Measurements from ENCODE around the gene ITGAL.
A peak's percentile ranks its signal among the peaks of the same experiment; 100 is the strongest.
"Not testable (repeated sequence)": the region's sequence is repeated elsewhere in the genome, so short reads cannot be mapped to it uniquely, and the experiment has no call there.

ITGAL gene

DNA sequence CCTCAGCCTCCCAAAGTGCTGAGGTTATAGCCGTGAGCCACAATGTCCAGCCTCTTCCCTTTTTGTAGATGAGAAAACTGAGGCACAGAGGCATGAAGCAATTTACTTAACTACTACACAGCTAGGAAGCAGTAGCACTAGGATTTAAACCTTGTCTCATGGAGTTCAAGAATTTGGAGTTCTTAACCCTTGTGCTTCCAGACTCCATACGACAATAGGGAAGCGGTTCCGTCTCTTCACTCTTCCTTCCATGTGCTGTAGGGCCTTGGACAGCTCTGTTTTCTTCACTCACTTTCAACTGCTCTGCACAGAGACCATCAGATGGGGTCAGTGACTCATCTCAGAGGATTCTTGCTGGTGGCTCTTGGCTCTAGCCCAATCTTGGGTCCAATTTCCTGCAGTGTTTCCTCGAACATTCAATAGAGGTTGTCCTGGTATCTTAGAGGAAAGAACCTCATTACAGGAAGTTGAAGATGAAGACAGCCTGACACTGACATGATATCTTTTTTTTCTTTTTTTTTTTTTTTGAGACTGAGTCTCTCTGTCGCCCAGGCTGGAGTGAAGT, 19.3 kb downstream of the ITGAL start:
- DNase-seq (ENCODE audit: low spot score): peak; percentile 89

DNA sequence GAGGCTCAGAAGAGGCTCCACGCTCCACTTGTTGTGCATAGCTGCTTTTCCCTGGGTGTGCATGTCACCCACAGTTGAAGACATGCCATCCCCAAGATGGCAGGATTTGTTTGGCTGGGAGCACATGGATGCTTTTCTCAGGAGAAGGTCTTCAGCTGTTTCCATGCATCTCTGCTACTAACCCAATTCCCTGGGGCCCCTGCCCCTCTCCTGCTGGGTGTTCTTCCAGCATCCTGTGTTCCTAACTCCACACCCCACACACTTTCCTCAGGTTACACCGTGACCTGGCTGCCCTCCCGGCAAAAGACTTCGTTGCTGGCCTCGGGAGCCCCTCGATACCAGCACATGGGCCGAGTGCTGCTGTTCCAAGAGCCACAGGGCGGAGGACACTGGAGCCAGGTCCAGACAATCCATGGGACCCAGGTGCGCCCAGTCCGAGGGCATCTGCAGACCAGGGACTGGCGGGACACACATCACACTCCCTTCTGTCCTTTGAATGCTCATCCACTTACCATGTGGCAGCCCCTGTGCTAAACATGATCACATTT, 21.5 kb downstream of the ITGAL start:
- no peak for DNase-seq (ENCODE audit: low spot score)

DNA sequence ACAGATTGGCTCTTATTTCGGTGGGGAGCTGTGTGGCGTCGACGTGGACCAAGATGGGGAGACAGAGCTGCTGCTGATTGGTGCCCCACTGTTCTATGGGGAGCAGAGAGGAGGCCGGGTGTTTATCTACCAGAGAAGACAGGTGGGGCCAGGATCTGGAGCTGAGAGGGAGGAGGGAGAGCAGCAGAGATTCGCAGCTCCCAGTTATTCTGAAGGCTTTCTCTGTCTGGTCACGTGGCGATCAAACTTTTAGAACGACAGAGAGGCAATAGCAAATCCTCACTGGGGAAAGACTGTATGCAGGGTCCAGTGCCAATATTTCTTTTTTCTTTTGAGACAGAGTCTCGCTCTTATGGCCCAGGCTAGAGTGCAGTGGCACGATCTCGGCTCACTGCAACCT, 22.2 kb downstream of the ITGAL start:
- DNase-seq (ENCODE audit: low spot score): no peak

DNA sequence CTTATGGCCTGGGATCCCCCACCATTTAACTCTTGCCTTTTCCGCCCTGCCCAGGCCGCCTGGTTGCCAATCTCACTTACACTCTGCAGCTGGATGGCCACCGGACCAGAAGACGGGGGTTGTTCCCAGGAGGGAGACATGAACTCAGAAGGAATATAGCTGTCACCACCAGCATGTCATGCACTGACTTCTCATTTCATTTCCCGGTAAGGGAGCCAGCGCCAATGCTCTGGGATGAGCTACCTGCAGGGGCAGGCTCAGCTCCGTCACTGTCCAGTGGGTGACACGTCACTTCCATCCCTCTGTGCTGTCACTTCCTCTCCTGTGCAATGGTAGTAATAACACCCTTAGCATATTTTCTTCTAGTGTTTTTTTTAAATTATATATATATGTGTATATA, 26.7 kb downstream of the ITGAL start:
- no peak for DNase-seq (ENCODE audit: low spot score)

DNA sequence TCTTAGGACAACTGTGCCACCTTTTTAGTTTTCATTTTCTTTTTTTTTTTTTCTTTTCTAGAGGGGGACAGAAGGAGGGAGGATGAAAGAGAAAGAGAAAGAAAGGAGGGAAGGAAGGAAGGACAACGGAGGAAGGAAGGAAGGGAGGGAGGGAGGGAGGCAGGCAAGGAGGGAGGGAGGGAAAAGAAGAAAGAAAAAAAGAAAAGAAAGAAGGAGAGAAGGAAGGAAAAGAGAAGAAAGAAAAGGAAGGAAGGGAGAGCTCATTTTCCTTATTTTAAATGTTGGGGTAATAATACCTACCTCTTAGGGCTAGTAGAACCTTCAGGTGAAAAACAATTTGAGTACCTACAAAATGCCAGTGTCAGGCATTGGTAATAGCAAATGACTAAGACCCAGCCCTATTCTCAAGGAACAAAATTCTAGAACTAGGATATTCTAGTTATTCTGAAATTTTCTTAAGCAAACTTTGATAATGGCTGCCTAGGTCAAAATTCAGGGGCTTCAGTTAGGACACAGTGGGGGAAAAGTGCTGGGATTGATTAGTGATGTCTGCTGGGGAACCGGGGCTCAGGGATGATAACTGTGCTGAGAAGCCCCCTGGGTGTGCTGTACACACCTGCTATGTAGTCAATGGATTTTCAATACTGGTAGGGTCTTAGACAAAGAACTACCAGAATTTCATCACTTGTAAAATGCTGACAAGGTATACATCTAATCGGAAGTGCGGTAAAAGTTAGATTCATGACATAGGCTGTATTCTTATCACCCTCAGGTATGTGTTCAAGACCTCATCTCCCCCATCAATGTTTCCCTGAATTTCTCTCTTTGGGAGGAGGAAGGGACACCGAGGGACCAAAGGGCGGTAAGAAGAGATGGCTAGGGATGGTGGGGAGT, 31.1 kb downstream of the ITGAL start:
- no peak for DNase-seq (ENCODE audit: low spot score)

DNA sequence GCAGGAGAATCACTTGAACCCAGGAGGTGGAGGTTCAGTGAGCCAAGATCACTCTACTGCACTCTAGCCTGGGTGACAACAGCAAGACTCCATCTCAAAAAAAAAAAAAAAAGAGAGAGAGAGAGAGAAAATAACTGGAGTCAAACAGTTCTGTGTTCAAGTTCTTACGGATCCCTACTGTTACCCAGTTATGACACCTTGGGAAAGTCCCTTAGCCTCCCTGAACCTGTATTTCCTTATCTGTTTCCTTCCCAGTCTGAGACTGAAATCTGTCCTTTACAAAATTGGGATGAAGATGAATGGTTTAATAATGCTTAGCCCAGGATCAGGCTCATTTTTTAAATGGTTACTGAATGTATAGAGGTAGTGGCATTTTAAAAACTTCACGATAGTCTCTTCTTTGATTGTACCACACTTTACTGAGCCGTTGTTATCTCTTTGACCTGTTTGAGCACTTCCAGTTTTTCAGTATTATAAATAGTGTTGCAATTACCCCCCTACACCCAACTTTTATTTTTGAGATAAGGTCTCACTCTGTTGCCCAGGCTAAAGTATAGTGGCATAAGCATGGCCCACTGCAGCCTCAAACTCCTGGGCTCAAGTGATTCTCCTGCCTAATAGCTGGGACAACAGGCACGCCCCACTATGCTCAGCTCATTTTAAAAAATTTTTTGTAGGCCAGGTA, 36.7 kb downstream of the ITGAL start:
- no peak for DNase-seq (ENCODE audit: low spot score)

DNA sequence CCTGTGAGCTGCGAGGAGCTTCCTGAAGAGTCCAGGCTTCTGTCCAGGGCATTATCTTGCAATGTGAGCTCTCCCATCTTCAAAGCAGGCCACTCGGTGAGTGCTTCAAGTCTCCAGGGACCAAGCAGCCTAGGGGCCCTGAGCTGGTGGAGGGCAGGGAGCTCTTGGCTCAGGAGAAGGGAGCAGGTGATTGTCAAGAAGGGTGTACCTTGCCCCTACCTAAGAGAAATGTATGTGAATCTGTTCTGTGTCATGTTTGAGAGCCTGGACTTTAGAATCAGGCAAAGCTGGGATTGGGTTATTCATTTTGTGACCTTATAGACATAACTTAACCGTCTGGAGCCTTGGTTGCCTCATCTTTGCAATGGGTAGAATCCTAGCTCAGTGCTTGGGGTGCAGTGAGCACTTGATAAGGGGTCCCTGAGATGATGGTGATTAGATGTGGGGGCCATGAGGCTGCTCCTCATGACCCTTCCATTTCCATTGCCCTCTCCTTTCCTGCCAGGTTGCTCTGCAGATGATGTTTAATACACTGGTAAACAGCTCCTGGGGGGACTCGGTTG, 37.9 kb downstream of the ITGAL start:
- no peak for DNase-seq (ENCODE audit: low spot score)

DNA sequence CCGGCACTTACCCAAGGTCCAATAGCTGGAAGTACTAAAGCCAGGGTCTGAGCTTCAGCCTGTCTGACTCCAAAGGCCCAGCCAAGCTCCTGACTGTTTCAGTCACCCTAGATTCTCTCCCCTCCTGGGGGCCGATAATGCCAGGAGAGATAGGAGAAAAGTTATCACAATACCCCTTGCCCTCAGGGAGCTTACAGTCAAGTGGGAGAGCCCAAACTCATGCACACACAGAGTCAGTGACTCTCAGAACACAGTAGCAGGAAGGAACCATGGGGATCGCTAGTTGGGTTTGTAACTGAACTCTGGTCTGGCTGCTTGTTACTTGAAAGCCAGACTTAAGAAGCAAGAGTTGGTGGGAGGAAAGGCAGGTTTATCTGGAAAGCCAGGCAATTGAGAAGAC, 39.0 kb downstream of the ITGAL start:
- DNase-seq (ENCODE audit: low spot score): no peak

DNA sequence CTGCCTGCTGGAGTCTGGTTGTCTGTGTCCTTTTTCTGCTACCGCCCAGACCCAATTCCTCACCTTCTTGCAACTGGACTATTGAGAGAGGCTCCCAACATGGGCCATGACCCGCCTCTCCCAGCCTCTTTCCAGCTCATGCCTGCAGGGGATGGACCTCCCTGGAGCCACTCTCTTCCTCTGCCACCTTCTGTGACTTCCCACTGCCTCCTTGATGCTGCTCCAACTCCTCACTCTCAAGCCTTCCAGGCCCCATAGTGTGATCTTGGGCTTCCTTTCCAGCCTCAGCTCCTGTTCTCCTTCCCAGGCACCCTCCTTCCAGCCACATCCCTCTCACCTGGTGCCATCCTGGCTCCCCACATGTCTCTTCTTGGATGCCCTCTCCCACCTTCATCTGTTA, 42.7 kb downstream of the ITGAL start:
- no peak for DNase-seq (ENCODE audit: low spot score)

DNA sequence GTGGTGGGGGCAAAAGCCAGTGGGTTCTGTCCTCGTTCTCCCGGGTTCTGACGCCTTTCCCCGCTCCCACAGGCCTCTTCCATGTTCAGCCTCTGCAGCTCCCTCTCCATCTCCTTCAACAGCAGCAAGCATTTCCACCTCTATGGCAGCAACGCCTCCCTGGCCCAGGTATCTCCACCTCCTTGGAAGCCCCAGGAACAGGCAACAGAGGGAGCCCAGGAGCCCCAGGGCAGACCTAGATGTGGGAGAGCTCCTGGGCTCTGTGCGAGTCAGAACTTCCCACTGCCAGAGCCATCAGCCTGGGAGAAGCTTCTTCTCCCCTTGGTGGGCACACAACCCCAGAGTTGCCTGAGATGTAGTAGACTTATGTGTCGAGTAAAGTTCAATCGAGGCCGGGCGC, 46.0 kb downstream of the ITGAL start:
- DNase-seq (ENCODE audit: low spot score): no peak

DNA sequence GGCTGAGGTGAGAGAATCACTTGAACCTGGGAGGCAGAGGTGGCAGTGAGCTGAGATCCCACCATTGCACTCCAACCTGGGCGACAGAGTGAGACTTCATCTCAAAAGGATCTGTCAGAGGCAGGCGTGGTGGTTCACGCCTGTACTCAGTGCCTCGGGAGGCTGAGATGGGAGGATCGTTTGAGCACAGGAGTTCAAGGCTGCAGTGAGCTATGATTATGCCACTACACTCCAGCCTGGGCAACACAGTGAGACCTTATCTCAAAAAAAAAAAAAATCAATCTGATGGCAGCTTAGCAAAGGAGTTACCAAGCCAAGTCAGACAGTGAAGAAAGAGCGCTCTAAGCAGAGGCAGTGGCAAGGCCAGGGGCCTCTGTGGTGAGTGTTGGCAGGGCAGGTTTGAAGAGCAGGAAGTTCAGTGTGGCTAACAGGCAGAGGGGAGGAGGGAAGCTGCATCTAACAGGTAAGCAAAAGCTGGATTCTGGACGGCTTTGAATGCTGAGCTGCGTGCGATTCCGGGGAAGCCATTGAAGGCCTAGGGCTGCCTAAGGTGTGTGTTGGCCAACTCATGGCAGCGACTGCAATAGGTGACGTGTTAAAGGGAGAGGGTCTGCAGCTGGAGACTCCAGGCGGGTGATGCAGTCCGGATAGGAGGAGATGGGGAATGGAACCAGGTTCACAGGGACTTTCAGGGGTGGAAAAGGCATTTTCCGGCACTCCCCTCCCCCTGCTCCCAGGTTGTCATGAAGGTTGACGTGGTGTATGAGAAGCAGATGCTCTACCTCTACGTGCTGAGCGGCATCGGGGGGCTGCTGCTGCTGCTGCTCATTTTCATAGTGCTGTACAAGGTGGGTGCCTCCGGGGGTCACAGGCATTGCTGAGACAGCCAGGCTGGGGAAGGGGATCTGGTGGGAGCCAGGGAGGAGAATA, 46.8 kb downstream of the ITGAL start:
- no peak for DNase-seq (ENCODE audit: low spot score)

DNA sequence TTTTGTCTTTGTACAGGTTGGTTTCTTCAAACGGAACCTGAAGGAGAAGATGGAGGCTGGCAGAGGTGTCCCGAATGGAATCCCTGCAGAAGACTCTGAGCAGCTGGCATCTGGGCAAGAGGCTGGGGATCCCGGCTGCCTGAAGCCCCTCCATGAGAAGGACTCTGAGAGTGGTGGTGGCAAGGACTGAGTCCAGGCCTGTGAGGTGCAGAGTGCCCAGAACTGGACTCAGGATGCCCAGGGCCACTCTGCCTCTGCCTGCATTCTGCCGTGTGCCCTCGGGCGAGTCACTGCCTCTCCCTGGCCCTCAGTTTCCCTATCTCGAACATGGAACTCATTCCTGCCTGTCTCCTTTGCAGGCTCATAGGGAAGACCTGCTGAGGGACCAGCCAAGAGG, 48.9 kb downstream of the ITGAL start:
- no peak for DNase-seq (ENCODE audit: low spot score)

DNA sequence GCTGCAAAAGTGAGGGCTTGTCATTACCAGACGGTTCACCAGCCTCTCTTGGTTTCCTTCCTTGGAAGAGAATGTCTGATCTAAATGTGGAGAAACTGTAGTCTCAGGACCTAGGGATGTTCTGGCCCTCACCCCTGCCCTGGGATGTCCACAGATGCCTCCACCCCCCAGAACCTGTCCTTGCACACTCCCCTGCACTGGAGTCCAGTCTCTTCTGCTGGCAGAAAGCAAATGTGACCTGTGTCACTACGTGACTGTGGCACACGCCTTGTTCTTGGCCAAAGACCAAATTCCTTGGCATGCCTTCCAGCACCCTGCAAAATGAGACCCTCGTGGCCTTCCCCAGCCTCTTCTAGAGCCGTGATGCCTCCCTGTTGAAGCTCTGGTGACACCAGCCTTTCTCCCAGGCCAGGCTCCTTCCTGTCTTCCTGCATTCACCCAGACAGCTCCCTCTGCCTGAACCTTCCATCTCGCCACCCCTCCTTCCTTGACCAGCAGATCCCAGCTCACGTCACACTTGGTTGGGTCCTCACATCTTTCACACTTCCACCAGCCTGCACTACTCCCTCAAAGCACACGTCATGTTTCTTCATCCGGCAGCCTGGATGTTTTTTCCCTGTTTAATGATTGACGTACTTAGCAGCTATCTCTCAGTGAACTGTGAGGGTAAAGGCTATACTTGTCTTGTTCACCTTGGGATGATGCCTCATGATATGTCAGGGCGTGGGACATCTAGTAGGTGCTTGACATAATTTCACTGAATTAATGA, 49.5 kb downstream of the ITGAL start:
- no peak for DNase-seq (ENCODE audit: low spot score)

DNA sequence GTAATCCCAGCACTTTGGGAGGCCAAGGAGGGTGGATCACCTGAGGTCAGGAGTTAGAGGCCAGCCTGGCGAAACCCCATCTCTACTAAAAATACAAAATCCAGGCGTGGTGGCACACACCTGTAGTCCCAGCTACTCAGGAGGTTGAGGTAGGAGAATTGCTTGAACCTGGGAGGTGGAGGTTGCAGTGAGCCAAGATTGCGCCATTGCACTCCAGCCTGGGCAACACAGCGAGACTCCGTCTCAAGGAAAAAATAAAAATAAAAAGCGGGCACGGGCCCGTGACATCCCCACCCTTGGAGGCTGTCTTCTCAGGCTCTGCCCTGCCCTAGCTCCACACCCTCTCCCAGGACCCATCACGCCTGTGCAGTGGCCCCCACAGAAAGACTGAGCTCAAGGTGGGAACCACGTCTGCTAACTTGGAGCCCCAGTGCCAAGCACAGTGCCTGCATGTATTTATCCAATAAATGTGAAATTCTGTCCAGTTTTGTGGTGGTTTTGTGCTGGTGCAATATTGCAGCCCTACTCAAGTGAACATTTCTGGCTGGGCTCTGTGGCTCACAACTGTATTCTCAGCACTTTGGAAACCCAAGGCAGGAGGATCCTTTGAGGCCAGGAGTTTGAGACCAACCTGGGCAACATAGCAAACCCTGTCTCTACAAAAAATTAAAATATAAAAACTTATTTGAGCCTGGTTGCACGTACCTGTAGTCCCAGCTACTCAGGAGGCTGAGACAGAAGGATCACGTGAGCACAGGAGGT, 50.3 kb downstream of the ITGAL start:
- DNase-seq (ENCODE audit: low spot score): not testable (repeated sequence)

DNA sequence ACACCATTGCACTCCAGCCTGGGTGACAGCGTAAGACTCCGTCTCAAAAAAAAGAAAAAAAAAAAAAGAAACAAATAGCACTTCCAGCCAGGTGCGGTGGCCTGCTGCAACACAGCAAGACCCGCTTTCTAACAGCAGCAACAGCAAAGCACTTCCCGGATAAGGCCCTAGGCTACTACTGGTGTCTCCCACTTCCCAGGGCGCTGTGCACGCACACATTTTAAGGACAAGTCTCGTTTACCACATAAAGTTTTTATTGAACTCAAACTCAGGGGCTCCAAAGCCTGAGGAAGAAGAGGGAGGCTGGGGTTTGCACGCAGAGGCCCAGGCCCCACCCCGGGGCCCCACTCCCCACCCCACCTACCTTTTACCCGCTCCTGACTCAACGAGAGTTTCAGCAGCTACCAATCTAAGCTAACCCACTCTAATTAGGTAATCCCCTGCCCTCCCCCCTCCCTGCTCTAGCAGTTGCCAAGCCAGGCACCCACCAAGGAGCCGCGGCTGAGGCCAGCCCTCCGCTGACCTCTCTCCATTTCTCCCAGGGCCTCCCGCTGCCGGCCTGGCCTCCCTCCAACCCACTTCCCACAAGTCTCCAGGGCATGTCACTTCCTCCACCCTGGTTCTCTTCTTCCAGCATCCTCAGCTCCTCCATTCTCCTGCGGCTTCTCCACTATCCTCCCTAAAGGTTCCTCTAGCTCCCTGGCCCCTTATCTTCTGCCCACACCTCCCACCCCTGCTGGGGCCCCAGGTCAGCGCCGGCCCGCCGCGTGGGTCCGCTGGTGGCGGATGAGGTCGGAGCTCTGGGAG, 51.4 kb downstream of the ITGAL start:
- no peak for DNase-seq (ENCODE audit: low spot score)

DNA sequence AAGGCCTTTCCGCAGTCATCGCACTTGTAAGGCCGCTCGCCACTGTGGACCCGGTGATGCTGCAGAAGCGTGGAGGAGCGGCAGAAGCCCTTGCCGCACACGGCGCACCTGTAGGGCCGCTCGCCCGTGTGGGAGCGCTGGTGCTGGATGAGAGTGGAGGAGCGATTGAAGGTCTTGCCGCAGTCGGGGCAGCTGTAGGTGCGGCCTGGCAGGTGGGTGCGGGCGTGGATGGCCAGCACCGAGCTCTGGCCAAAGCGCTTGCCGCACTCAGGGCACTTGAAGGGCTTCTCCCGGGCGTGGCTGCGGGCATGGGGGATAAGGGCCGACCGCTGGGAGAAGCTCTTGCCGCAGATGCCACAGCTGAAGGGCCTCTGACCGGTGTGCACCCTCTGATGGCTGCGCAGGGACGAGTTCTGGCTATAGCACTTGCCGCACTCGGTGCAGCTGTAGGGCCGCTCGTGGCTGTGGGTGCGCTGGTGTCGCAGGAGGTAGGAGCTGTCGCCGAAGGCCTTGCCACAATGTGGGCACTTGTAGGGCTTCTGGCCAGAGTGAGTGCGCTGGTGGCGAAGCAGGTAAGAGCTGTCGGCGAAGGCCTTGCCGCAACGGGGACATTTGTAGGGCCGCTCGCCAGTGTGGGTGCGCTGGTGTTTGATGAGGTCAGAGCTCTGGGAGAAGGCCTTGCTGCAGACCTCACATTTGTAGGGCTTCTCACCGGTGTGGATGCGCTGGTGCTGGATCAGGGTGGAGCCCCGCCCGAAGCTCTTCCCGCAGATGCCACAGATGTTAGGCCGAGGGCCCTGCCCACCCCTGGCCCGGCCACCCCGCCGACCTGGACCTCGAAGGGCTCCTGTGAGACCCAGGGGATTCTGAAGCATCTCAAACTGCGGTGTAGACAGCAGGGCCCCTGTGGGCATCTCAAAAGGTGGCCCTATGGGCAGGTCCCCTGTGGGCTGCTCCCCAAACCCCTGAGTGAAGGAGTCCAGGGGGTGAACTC, 52.3 kb downstream of the ITGAL start:
- DNase-seq (ENCODE audit: low spot score): no peak

DNA sequence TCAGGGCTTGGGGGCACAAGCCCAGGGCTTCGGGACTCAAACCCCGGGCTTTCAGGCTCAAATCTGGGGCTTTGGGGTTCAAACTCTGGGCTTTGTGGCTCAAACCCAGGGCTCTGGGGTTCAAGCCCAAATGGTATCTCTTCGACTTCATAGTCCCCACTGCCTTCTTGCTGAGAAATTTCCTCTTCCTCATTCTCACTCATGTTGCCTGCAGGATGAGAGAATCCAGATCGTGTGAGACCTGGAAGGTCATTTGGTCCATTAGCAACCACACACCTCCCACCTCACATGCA, 53.2 kb downstream of the ITGAL start:
- peak; percentile 34 for DNase-seq (ENCODE audit: low spot score)

All from hepatic stellate cell (primary cell).